HepG2 (cell line): Measurements from ENCODE around the gene UGGT1. TPM values are rescaled to one million over a fixed set of nuclear protein-coding genes. Genes with fewer than 3 reads are reported as not detected.

Experiments used
- AGO1 ChIP-seq: fragments of 200-400 bp; formaldehyde crosslinking; IDR thresholded peaks from 2 replicates; pipeline ENCODE4 v1.6.1; 2017; ENCODE audit warnings: mild to moderate bottlenecking, low read depth, low read length, moderate library complexity; ENCODE audit not compliant: poor library complexity, severe bottlenecking
- ARNTL ChIP-seq: sonication (generic); formaldehyde crosslinking; IDR thresholded peaks from 2 replicates; pipeline ENCODE4 v1.4.0; 2020; ENCODE audit warnings: mild to moderate bottlenecking, missing genetic modification reagents
- BATF2 ChIP-seq: sonication (generic); formaldehyde crosslinking; IDR thresholded peaks from 2 replicates; pipeline ENCODE4 v1.8.0; 2022; ENCODE audit warnings: mild to moderate bottlenecking, missing genetic modification reagents, moderate library complexity
- CREB1 ChIP-seq, 2 experiments: fragments of 450-650 bp in 1 of 2; IDR thresholded peaks; 2 replicates each; pipeline ENCODE4 v1.6.1; 2016 to 2017; ENCODE audit warnings: control low read depth in 1 of 2, mild to moderate bottlenecking in 1 of 2, missing compliant biosample characterization in 1 of 2, missing genetic modification characterization in 1 of 2
- HDAC1 ChIP-seq: sonication (generic); formaldehyde crosslinking; IDR thresholded peaks from 2 replicates; pipeline ENCODE4 v1.5.1; 2020; ENCODE audit warnings: mild to moderate bottlenecking, missing genetic modification reagents
- JUND ChIP-seq: sonication (generic); formaldehyde crosslinking; IDR thresholded peaks from 2 replicates; pipeline ENCODE4 v1.8.0; 2022; ENCODE audit warnings: mild to moderate bottlenecking, missing genetic modification reagents
- NCOA2 ChIP-seq: sonication (generic); formaldehyde crosslinking; IDR thresholded peaks from 2 replicates; pipeline ENCODE4 v1.8.0; 2022; ENCODE audit warnings: inconsistent platforms
- RAD21 ChIP-seq: fragments of 450-650 bp; formaldehyde crosslinking; IDR thresholded peaks from 2 replicates; pipeline ENCODE4 v1.5.0; 2020; ENCODE audit warnings: mild to moderate bottlenecking
- TCF12 ChIP-seq, 2 experiments: fragments of 450-650 bp in 1 of 2; sonication (generic) in 1 of 2; formaldehyde crosslinking in 1 of 2; IDR thresholded peaks; 2 replicates each; pipeline versions ENCODE4 v1.6.1 to v1.8.0; 2017 to 2022; ENCODE audit warnings: antibody characterized with exemption in 1 of 2, mild to moderate bottlenecking in 1 of 2, missing genetic modification reagents in 1 of 2, moderate library complexity in 1 of 2
- TOE1 ChIP-seq: sonication (generic); formaldehyde crosslinking; IDR thresholded peaks from 2 replicates; pipeline ENCODE4 v1.4.0; 2020; ENCODE audit warnings: mild to moderate bottlenecking, missing genetic modification reagents
- TSC22D2 ChIP-seq: sonication (generic); formaldehyde crosslinking; IDR thresholded peaks from 2 replicates; pipeline ENCODE4 v1.5.1; 2020; ENCODE audit warnings: missing genetic modification reagents, mild to moderate bottlenecking, borderline replicate concordance
- ZC3H13 ChIP-seq: sonication (generic); formaldehyde crosslinking; IDR thresholded peaks from 2 replicates; pipeline ENCODE4 v1.8.1; 2023; ENCODE audit warnings: mild to moderate bottlenecking, missing genetic modification reagents, moderate library complexity
- ZFP1 ChIP-seq: IDR thresholded peaks from 2 replicates; pipeline ENCODE4 v1.6.1; 2016
- ZNF644 ChIP-seq: IDR thresholded peaks from 2 replicates; pipeline ENCODE4 v1.6.1; 2016; ENCODE audit warnings: low read depth
- ZNF687 ChIP-seq: sonication (generic); formaldehyde crosslinking; IDR thresholded peaks from 2 replicates; pipeline ENCODE4 v1.5.1; 2020; ENCODE audit warnings: mild to moderate bottlenecking, missing genetic modification reagents, moderate library complexity
- polyA plus RNA-seq, 8 experiments: library from polyadenylated mRNA; depleted of rRNA in 3 of 8; stranded (reverse) in 7 of 8; unstranded in 1 of 8; fragments of >200 nt; fragmentation: Illumina TruSeq in 4 of 8; extraction: Trizol in 4 of 8; gene quantifications; 2 replicates each; pipeline versions ENCODE4 v1.2.1 to v1.2.3, GENCODE V29; 2011 to 2016; ENCODE audit warnings: low read depth in 4 of 8, missing spikeins in 1 of 8, mixed read lengths in 1 of 8; ENCODE audit not compliant: insufficient read depth in 1 of 8
- total RNA-seq, 5 experiments: library from RNA; depleted of rRNA; stranded (reverse); fragments of >200 nt; fragmentation: Illumina TruSeq; extraction: Trizol; gene quantifications; 2 replicates each; pipeline ENCODE4 v1.2.3, GENCODE V29; 2016; ENCODE audit warnings: low read depth in 1 of 5
- TF ChIP-seq, protein P1 (sequence below): sonication (generic); formaldehyde crosslinking; IDR thresholded peaks from 2 replicates; pipeline ENCODE4 v1.5.0; 2020; ENCODE audit warnings: missing genetic modification reagents
- TF ChIP-seq, protein P2 (sequence below): sonication (generic); formaldehyde crosslinking; IDR thresholded peaks from 2 replicates; pipeline ENCODE4 v1.4.0; 2020; ENCODE audit warnings: missing genetic modification reagents, borderline replicate concordance

The UGGT1 gene
- total and polyA plus RNA-seq, 2 of the 13 experiments (the other 11 are each of a cell fraction or from before 2014, with no cell fraction given) = 35.8 to 83.2 TPM

GRCh38 chr2:128232965-128233789 lies 142.2 kb downstream of the UGGT1 start (continued):
- TF ChIP-seq, protein P1, sequence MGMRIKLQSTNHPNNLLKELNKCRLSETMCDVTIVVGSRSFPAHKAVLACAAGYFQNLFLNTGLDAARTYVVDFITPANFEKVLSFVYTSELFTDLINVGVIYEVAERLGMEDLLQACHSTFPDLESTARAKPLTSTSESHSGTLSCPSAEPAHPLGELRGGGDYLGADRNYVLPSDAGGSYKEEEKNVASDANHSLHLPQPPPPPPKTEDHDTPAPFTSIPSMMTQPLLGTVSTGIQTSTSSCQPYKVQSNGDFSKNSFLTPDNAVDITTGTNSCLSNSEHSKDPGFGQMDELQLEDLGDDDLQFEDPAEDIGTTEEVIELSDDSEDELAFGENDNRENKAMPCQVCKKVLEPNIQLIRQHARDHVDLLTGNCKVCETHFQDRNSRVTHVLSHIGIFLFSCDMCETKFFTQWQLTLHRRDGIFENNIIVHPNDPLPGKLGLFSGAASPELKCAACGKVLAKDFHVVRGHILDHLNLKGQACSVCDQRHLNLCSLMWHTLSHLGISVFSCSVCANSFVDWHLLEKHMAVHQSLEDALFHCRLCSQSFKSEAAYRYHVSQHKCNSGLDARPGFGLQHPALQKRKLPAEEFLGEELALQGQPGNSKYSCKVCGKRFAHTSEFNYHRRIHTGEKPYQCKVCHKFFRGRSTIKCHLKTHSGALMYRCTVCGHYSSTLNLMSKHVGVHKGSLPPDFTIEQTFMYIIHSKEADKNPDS = peak; percentile 82; the same call in 1 of the 2 replicates
- TF ChIP-seq HDAC1 (peak; percentile 84), CREB1 (IDR thresholded peaks at IDR 0.05) (no peak), CREB1 (CRISPR knock-in tag; IDR thresholded peaks at IDR 0.05) (no peak), TCF12 (IDR thresholded peaks at IDR 0.05) (no peak), TCF12 (CRISPR knock-in tag; IDR thresholded peaks at IDR 0.05) (peak; percentile 86; the same call in 1 of the 2 replicates), AGO1 (peak; percentile 83), NCOA2 (CRISPR knock-in tag) (0 out of 2 replicates have a peak, but pooled peaks have one; percentile 24), ARNTL (CRISPR knock-in tag) (peak; percentile 85), ZFP1 (CRISPR knock-in tag) (no peak), JUND (CRISPR knock-in tag) (no peak; the same call in 1 of the 2 replicates), ZNF644 (0 out of 2 replicates have a peak, but pooled peaks have one; percentile 51), ZC3H13 (CRISPR knock-in tag) (peak; percentile 86), RAD21 (peak; percentile 96), TSC22D2 (CRISPR knock-in tag) (peak; percentile 54; the same call in 1 of the 2 replicates), BATF2 (CRISPR knock-in tag) (peak; percentile 62; the same call in 1 of the 2 replicates), TOE1 (CRISPR knock-in tag) (0 out of 2 replicates have a peak, but pooled peaks have one; percentile 4), ZNF687 (CRISPR knock-in tag) (peak; percentile 98)
- TF ChIP-seq, protein P2, sequence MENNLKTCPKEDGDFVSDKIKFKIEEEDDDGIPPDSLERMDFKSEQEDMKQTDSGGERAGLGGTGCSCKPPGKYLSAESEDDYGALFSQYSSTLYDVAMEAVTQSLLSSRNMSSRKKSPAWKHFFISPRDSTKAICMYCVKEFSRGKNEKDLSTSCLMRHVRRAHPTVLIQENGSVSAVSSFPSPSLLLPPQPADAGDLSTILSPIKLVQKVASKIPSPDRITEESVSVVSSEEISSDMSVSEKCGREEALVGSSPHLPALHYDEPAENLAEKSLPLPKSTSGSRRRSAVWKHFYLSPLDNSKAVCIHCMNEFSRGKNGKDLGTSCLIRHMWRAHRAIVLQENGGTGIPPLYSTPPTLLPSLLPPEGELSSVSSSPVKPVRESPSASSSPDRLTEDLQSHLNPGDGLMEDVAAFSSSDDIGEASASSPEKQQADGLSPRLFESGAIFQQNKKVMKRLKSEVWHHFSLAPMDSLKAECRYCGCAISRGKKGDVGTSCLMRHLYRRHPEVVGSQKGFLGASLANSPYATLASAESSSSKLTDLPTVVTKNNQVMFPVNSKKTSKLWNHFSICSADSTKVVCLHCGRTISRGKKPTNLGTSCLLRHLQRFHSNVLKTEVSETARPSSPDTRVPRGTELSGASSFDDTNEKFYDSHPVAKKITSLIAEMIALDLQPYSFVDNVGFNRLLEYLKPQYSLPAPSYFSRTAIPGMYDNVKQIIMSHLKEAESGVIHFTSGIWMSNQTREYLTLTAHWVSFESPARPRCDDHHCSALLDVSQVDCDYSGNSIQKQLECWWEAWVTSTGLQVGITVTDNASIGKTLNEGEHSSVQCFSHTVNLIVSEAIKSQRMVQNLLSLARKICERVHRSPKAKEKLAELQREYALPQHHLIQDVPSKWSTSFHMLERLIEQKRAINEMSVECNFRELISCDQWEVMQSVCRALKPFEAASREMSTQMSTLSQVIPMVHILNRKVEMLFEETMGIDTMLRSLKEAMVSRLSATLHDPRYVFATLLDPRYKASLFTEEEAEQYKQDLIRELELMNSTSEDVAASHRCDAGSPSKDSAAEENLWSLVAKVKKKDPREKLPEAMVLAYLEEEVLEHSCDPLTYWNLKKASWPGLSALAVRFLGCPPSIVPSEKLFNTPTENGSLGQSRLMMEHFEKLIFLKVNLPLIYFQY (CRISPR knock-in tag) = peak; percentile 18; the same call in 1 of the 2 replicates
